Fibroblast of pulmonary artery (primary cell): ENCODE data around the gene WDFY4.

Experiments used
- DNase-seq: peaks from one replicate; pipeline ENCODE4 v3.0.0-alpha.2; 2010; ENCODE audit warnings: low read depth
- H3K4me3 ChIP-seq: replicated peaks from 2 replicates; pipeline ENCODE4 v1.5.1; 2011; ENCODE audit warnings: low read depth, mild to moderate bottlenecking, control low read depth, low read length, moderate library complexity
- TF ChIP-seq, protein P1 (sequence below): IDR thresholded peaks from 2 replicates; pipeline ENCODE4 v1.5.1; 2011; ENCODE audit warnings: mild to moderate bottlenecking, control low read depth, low read length, inconsistent platforms; ENCODE audit errors: missing control alignments

Gene WDFY4

DNA sequence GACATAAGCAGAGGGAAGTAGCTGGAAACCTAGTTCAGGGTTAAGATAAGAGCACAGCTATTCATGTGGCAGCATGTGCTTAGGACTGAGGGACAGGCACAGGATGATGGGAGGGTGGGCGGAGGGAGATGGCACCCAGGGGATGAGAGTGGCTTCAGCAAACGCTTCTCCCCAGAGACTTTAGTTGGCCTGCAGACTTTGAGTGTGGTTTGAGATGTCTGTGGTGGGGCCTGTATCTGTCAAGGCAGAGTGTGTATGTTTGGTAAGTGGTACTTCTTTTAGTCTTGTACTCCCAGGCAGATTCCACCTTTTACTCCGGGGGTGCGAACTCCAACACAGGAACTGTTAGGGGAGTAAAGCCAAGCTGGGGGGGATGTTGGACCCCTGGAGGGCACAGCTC is 88.9 kb downstream of the WDFY4 start:
- DNase-seq = no peak
- H3K4me3 ChIP-seq = no peak overlapping the region
- TF ChIP-seq, protein P1, sequence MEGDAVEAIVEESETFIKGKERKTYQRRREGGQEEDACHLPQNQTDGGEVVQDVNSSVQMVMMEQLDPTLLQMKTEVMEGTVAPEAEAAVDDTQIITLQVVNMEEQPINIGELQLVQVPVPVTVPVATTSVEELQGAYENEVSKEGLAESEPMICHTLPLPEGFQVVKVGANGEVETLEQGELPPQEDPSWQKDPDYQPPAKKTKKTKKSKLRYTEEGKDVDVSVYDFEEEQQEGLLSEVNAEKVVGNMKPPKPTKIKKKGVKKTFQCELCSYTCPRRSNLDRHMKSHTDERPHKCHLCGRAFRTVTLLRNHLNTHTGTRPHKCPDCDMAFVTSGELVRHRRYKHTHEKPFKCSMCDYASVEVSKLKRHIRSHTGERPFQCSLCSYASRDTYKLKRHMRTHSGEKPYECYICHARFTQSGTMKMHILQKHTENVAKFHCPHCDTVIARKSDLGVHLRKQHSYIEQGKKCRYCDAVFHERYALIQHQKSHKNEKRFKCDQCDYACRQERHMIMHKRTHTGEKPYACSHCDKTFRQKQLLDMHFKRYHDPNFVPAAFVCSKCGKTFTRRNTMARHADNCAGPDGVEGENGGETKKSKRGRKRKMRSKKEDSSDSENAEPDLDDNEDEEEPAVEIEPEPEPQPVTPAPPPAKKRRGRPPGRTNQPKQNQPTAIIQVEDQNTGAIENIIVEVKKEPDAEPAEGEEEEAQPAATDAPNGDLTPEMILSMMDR = no peak

DNA sequence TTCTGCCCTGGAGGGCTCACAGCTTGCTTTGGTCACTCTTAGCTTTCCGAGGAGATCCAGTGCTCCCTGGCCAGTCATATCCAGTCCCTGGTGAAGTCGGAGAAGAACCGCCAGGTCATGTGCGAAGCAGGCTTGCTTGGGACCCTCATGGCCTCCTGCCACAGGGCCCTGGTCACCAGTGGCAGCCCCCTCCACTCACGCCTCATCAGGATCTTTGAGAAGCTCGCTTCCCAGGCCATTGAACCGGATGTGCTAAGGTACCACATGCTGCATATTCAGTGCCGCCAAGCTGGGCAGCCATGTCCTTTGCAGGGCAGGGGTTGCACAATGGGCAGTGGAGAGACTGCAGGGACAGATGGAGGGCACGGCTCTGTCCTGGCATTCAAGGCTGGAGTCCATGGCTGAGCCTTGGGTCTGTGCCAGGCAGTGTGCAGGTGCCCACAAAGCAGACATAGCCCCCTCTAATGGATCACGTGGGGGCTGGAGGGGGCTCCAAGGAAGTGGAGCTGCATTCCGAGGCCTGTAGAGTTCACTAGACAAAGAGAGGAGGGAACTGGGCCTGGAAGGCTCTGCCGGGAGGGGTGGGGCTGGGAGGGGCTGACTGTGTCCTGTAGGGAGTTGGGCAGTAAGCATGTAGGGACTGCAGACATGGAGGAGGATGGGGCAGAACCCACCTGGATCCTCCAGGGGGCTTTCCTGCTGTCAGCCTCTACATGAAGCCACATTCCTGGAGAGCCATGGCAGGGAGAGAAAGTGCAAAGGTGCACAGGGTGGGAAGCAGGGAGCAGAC is 89.9 kb downstream of the WDFY4 start:
- TF ChIP-seq, protein P1 = no peak
- no peak overlapping the region for H3K4me3 ChIP-seq

DNA sequence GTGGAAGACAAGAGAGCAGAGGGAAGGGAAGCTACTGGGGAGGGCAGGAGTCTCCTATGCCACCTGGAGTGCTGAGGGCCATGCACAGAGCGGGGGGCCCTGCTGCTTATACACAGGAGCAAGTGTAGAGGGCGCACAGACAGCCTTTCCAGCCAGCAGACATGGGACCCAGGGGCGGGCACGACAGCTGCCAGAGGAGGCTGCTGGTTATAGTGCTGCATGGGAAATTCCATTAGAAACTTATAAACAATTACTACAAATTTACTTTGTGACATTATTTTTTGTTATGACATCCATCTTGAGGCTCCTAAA is 90.5 kb downstream of the WDFY4 start:
- no peak overlapping the region for H3K4me3 ChIP-seq
- DNase-seq = no peak
- TF ChIP-seq, protein P1 = no peak

More for the DNA sequence above, 89.9 kb downstream of the WDFY4 start:
- DNase-seq = no peak

DNA sequence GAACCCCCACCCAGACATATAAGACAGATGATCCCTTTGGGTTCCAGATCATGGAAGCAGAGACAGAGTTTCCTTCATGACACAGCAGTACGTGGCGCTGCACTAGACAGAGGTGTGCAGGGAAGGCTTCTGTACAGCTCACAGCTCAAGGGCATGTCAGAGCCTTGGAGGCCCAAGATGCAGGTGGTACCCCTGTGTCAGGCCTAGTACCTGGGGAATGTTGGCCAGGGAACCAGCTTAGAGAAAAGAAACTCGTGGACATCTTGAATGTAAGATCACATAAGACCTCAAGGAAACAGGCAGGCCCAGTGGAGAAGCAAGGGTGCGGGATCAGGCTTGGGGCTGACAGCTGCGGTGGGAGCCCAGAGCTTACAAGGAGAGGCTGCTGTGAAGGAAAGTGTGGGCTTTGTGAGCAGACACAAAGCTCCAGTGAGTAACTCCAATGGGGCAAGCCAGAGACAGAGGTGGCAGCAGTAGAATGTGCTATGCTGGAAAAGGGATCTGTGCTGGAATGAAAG is 91.4 kb downstream of the WDFY4 start:
- no peak overlapping the region for H3K4me3 ChIP-seq
- TF ChIP-seq, protein P1 = no peak
- DNase-seq = no peak

DNA sequence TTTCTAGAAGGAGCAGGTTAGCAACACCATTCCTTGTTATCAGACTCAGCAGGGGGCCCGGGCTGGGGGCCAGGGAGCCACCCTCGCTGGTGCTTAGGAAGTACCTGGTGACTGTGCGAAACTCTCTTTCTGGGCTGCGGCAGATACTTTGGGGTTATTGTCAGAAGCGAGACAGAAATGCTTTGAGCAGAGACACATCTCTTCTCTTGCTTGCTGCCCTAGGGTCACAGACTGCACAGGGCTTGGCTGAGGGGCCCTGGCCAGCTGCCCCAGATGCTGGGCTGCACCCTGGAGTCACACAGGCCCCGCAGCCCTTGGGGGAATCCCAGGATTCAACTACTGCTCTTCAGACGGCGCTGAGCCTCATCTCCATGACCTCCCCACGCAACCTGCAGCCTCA is 91.9 kb downstream of the WDFY4 start:
- TF ChIP-seq, protein P1 = no peak
- H3K4me3 ChIP-seq = no peak overlapping the region
- no peak for DNase-seq

DNA sequence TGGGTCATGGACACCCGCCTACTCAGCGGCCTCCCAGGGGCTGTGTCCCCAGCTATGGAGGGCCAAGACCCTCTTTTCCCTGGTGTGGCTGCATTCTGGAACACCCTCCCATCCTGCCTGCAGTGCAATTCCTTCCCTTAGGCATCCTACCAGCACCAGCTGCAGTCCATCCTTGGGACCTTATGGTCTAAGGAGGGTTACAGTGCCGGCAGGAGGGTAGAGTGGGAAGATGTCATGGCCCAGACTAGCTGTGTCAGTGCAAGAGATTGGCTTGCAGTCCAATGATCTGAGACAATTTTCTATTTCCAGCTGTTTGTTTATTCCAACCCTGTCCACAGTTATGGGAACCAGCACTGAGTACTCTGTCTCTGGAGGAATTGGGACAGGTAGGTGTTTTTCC is 92.4 kb downstream of the WDFY4 start:
- TF ChIP-seq, protein P1 = no peak
- H3K4me3 ChIP-seq = no peak overlapping the region
- no peak for DNase-seq
